Erythroblast (primary cell): ENCODE measurements around the gene GPI.

ENCODE experiments used
- GATA1 ChIP-seq: IDR thresholded peaks from 2 replicates; pipeline ENCODE4 v1.6.1; 2011; ENCODE audit warnings: low read depth, mild to moderate bottlenecking, control low read depth, low read length, moderate library complexity
- POLR2A ChIP-seq: IDR thresholded peaks from 2 replicates; pipeline ENCODE4 v1.6.1; 2011; ENCODE audit warnings: mild to moderate bottlenecking, low read length

DNA sequence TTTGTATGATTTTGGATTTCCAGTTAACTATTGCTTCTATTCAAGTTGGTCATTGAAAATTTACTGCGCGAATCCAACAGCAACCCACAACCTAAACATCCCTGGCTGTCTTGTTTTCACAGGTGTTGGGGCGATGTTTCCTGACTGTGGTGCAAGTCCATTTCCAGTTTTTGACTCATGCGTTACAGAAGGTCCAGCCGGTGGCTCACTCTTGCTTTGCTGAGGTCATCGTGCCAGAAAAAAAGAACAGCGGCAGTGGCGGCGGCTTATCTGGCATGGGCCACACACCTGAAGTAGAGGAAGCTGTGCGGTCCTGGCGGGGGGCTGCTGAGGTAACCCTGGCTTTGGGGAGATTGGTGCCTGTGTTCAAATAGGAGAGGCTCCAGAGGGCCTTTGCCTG is 45.2 kb upstream of the GPI start:
- TF ChIP-seq POLR2A (no peak), GATA1 (no peak)
